HG02759 (cell line): ENCODE measurements around the gene DBH.
"Not testable (repeated sequence)": the region's sequence is repeated elsewhere in the genome, so short reads cannot be mapped to it uniquely, and the experiment has no call there.

Source experiments
- ATAC-seq: cut with Tn5 transposase; IDR thresholded peaks from one replicate; pipeline ENCODE4 v1.9.1; 2021; ENCODE audit warnings: mild to moderate bottlenecking, moderate library complexity; ENCODE audit not compliant: unreplicated experiment

Gene DBH

GRCh38 chr9:133621725-133622267 is 14.4 kb upstream of the DBH start:
- ATAC-seq, result no peak

GRCh38 chr9:133622555-133622954 is 13.6 kb upstream of the DBH start:
- no peak for ATAC-seq

- ATAC-seq, result not testable (repeated sequence)
Observed at GRCh38 chr9:133626008-133626407, 10.2 kb upstream of the DBH start.

- no peak for ATAC-seq
Observed at GRCh38 chr9:133627341-133627740, 8.8 kb upstream of the DBH start.

DNA sequence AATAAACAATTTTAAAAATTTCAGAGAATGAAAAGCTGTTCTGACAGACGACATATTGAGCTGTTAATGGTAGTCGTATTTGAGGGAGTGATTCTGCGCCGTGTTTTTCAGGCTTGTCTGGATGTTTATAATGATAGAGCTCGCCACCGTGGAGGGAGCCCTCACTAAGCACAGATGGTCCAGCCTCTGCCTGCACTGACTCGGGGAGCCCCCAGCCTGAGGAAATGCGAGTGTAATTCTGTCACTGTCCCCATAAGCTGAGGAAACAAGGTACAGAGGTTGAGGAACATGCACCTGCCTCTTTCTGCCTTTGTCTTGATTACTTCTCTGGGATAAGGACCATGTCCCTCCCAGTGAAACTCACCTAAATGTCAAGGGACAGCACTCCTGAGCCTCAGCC is 7.4 kb upstream of the DBH start:
- no peak for ATAC-seq

DNA sequence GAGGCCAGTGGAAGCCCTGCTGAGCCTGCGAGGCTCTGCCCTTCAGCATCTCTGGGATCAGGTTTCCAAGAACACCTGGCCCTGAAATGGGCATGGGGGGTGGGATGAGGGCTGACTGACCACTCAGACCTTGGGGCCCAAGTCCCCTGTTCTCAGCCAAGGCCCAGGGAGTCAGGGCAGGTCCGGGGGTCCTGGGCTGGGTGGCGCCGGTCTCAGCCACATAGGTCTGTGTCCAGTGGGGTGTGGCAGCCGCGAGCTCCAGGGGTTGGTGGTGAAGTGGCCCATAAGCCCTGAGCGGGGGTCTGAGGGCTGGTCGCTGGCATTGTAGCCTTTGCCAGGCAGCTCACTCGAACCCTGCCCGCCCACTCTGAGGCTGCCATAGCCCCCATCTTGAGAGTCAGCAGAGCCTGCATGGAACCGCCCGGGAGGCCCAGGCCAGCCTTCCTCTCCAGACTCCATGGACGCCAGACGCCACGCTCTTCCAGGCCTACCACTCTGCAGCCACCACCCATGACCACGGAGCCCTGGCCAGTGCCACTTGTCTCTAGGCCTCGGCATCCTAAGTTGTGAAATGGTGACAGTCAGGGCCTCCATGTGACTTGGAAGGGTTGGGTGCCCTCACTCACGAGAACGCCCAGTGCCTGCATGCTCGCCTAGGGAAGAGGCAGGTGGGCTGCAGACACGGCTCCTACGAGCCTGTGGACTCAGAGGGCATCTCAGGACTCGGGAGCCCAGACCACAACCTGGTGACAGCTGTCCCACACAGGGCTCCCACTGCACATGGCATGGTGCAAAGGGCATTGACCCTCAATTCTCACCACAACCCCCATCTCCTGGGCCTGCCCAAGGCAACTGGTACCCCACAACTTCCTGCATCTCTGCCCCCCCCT is 6.7 kb upstream of the DBH start:
- ATAC-seq, result no peak

DNA sequence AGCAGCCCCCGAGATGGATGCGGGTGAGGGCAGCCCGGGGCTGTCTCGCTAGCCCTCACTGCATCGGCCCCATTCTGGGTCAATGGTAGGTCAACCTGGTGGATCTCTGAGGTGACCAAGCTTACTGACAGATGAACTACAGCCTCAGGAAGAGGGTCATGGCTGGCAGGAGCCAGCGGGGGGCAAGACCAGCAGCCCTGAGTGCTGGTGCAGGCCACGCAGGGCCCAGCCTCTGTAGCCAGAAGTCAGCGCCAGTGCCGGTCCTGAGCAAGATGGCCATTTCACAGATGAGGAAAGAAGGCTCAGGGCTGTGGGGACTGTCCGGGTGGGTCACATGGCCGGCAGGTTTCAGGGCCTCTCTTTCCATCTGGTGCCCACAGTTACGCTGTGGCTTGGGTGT is 5.1 kb upstream of the DBH start:
- no peak for ATAC-seq

DNA sequence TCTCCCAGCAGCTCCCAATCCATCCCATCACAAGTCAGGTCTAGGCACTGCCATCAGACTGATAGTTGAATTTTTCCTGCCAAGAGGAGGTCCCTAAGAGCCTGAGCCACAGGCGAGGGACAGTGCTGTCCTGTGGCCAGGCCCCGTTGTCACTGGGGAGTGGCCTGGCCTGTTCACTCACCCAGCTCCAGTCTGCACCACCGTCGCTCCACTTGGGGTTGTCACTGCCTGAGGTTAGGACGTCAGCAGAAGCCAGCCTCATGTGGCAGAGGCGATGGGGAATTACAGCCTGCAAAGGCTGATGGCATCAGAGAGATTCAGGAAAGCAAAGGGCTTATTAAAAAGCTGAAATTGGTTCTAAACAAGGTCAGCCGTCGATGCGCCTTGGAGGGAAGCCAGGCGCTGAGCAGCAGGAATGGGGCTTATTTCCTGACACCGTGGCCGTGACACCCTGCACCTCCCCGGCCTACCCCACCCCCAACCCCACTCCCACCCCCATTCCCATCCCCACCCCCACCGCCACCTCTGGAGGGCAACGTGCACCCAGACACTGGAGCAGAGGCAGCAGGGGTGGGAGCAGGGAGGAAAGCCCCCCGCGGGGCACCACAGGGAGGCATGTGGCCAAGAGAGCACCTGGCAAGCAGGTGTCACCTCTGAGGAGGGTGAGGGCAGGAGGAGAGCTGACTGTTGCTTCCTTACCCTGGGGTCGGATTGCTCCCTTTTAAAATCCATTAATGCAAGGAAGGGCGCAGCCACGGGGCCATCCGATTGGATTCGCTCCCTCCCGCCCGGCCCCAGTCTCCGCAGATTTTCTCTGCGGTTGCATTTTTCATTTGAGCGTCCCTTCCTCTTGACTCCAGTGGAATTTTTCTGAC is 3.1 kb upstream of the DBH start:
- no peak for ATAC-seq

- ATAC-seq, result no peak
Observed at GRCh38 chr9:133633681-133634080, 2.5 kb upstream of the DBH start.

DNA sequence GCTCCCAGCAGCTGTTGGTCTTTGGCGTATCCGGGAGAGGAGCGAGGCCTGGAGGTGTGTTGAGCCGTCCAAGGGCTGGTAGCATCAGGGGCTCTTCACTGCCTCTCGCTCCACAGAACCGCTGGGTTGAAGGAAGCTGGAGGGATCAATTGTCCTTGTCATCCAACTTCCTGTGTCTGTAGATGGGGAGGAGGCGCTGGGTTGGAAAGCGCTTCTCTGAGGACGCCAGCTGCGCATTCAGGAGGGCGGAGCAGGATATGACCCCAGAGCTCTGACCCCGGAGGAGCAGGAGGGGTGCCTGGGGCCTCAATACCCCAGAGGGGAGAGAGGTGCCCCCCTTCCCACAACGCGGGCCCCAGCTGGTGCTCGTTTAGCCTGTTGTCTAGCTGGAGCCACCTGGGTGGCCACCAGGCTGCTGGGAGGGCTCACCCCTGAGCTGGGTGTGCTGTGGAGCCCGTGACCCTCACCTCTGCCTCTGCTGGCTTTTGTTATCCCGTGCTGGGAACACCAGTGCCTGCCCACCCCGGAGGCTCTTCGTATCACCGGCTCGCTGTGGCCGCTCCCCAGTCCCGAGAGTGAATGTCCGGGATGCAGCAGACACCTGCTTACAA is 2.0 kb upstream of the DBH start:
- ATAC-seq, result no peak

- no peak for ATAC-seq
Observed at GRCh38 chr9:133635098-133635497, 1.1 kb upstream of the DBH start.

GRCh38 chr9:133636902-133637301 is 739 bp downstream of the DBH start:
- no peak for ATAC-seq

- no peak for ATAC-seq
Observed at GRCh38 chr9:133637451-133638055, 1.4 kb downstream of the DBH start.

DNA sequence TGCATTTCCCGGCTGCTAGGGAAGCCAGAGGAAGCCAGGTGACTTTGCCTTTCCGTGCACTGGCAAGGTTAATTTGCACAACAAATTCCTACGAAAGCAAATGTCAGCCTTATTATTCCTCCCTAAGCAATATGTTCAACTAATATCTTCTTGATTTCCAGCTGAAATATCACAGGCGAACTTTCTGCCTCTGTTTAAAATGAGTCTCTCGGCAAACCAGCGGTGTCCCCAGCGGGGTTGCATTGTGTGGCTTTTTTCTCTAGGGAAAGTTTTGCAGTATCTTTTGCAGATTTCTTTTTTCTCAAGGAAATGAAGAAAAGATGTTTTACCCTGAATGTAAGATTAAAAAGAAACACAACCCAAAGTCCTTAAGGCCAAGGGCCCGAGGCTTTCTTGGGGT is 1.9 kb downstream of the DBH start:
- ATAC-seq, result no peak

- ATAC-seq, result no peak
Observed at GRCh38 chr9:133638711-133639110, 2.5 kb downstream of the DBH start.

DNA sequence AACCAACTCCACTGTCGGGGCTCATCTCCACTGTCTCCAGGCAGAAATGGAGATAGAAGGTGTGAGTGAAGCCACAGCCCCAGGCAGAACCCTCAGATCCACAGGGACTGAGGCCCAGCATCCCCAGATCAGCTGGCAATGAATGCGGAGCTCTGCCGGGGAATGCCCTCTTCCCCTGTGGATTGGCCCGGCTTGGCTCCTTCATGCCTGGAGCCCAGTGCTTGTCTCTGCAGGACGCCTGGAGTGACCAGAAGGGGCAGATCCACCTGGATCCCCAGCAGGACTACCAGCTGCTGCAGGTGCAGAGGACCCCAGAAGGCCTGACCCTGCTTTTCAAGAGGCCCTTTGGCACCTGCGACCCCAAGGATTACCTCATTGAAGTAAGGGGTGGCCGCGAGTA is 3.5 kb downstream of the DBH start:
- ATAC-seq, result no peak

GRCh38 chr9:133640160-133640559 is 4.0 kb downstream of the DBH start:
- ATAC-seq, result no peak

GRCh38 chr9:133640580-133641395 is 4.6 kb downstream of the DBH start:
- ATAC-seq, result no peak

GRCh38 chr9:133641396-133641655 is 5.2 kb downstream of the DBH start:
- no peak for ATAC-seq

DNA sequence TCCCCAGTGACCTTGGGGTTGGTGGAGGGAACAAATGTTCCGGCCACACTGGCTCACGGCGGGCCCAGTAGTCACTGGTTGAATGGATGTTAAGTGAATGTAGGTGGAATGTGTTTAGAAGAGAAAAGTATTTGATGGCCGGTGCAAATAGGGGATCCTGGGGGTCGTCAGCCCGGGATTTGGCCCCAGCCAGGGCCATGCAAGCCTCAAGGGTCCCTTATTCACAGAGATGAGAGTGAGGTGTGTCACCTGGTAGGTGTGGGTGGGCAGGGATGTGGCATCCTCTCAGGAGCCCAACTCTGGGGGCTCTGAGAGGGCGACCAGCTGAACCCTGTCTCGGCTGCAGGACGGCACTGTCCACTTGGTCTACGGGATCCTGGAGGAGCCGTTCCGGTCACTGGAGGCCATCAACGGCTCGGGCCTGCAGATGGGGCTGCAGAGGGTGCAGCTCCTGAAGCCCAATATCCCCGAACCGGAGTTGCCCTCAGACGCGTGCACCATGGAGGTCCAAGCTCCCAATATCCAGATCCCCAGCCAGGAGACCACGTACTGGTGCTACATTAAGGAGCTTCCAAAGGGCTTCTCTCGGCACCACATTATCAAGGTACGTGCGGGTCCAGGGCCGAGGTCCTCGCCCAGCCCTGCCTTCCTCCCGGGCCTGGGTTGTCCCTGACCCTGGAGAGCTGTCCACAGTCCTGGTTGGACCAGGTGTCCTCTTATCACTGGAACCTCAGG is 5.9 kb downstream of the DBH start:
- no peak for ATAC-seq
